T47D (cell line): ENCODE results near the gene PHPT1.
"Not testable (repeated sequence)": the region's sequence is repeated elsewhere in the genome, so short reads cannot be mapped to it uniquely, and the experiment has no call there.

Source experiments
- DNase-seq, 2 experiments: peaks; one replicate each; pipeline versions ENCODE4 v3.0.0 to v3.0.0-alpha.2; 2011 to 2012; ENCODE audit warnings: low read depth in 1 of 2, low spot score in 1 of 2
- JUND ChIP-seq: IDR thresholded peaks from 2 replicates; pipeline ENCODE4 v1.6.1; 2012; ENCODE audit warnings: low read depth
- in situ Hi-C: cut with HindIII; loops from 2 replicates; pipeline ENCODE4 v1.10.0; 2016; ENCODE audit warnings: low sequenced_read_pairs, low pct_unique_long_range_greater_than_20kb

PHPT1 gene

GRCh38 chr9:136849038-136849959, at the start of gene PHPT1:
Gene PHPT1, plus strand, starts transcription at chr9:136849409. Its CDS starts 22 bp downstream, at chr9:136849431.
- in situ Hi-C loops: no loop called here
- TF ChIP-seq JUND: peak; percentile 64; the same call in 1 of the 2 replicates
- DNase-seq: peak; percentile 99 to 100

- in situ Hi-C loops: no loop called here
- no peak for TF ChIP-seq JUND
- DNase-seq: peak; percentile 89 to 97
Measured at GRCh38 chr9:136799854-136800657, 49.2 kb upstream of the PHPT1 start.

GRCh38 chr9:136802321-136802720, 46.9 kb upstream of the PHPT1 start:
- in situ Hi-C loops: no loop called here
- TF ChIP-seq JUND: no peak
- no peak for DNase-seq

- in situ Hi-C loops, DNase-seq: not testable (repeated sequence)
Measured at GRCh38 chr9:136803009-136803550, 46.1 kb upstream of the PHPT1 start.

GRCh38 chr9:136803551-136804508, 45.4 kb upstream of the PHPT1 start:
- no peak for TF ChIP-seq JUND
- DNase-seq: no peak
- in situ Hi-C loops: no loop called here

GRCh38 chr9:136804509-136805206, 44.6 kb upstream of the PHPT1 start:
- TF ChIP-seq JUND: no peak
- DNase-seq: peak in 1 of 2 experiments; percentile 69
- in situ Hi-C loops: no loop called here

GRCh38 chr9:136805207-136805740, 43.9 kb upstream of the PHPT1 start:
- no peak for DNase-seq
- in situ Hi-C loops: no loop called here
- no peak for TF ChIP-seq JUND

- DNase-seq: no peak
- no peak for TF ChIP-seq JUND
- in situ Hi-C loops: no loop called here
Measured at GRCh38 chr9:136806067-136806466, 43.1 kb upstream of the PHPT1 start.

GRCh38 chr9:136806631-136807201, 42.5 kb upstream of the PHPT1 start:
- no peak for TF ChIP-seq JUND
- DNase-seq: no peak
- in situ Hi-C loops: no loop called here

GRCh38 chr9:136807281-136808074, 41.7 kb upstream of the PHPT1 start, which contains the start of gene RABL6:
Gene RABL6, plus strand, starts transcription at chr9:136807948. Its CDS starts 249 bp downstream, at chr9:136808197.
- in situ Hi-C loops: no loop called here
- no peak for TF ChIP-seq JUND
- DNase-seq: peak; percentile 83 to 98
